GM19193 (cell line): ENCODE data around the gene ASTN2.

Experiments used
- POLR2A ChIP-seq: IDR thresholded peaks from 4 replicates; pipeline ENCODE4 v1.6.1; 2011; ENCODE audit not compliant: insufficient read depth, insufficient read length; ENCODE audit errors: extremely low read depth

Gene ASTN2

DNA sequence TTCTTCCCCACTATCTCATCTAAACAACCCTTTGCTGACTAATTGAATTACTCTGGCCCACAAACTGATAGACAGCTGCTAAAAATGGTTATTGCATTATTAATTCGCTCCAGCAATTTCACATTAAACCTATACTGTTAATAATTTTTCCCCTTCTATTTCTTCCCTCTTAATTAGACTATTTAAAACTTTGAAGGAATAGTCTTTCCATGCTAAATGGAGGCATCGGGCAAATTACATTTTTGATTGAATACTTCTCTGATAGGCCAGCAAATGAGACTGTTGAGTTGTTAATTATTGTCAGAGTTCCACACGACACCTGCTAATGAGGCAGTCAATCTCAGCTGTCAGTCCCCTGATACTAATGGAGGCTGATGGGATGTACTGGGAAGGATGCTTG, 485.2 kb downstream of the ASTN2 start:
- no peak for TF ChIP-seq POLR2A

DNA sequence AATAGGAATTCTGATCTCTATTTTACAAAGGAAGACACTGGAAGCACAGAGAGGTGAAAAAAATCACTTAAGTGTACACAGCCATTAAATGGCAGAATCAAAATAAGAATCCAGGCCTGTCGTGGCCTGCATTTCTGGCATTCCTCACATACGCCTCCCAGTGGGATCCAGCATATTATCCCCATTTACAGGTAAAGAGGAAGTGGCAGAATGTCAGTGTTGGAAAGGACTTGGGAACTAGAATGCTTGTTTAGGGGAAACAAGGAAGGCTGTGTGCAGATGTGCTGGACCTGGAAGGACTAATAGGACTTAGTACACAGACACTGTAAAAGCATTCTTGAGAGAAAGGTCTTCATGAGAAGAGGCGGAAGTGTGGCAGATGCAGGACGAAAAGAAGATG, 486.0 kb downstream of the ASTN2 start:
- TF ChIP-seq POLR2A: no peak

DNA sequence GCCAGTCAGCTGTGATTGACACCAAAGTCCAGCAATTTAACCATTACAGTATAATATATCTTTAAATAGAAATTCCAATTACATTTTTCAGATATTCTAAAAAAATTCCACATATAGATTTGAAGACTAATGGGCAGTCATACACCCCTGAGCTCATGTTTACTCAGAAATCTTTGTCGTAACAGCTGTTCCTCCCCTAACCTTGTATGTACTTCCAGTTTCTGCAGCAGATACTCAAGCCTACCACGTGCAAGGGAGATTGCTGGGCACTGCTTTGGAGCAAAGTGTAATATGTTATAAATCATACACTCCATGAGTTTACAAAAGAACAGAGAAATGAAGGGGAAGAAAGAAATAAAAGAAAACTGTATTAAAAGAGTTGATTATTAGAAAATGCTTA, 486.6 kb downstream of the ASTN2 start:
- TF ChIP-seq POLR2A: no peak

DNA sequence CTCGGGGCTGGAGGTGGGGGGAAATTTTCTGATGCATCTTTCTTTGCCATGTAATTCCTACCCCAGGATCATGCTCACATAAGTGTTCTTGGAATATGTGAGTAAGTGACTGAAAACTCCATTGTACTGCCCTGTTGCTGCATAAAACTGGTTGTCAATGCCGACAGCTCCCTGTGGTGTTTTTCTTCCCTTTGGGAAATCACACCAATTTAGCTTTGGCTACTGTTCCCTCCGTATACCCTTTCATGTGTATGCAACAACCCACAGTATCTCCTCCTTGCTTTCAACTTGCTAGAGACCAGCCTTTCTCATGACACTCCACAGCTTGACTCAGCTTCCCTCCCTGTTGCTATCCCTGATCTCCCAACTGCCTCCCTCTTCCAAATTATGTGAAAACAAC, 487.1 kb downstream of the ASTN2 start:
- TF ChIP-seq POLR2A: no peak

DNA sequence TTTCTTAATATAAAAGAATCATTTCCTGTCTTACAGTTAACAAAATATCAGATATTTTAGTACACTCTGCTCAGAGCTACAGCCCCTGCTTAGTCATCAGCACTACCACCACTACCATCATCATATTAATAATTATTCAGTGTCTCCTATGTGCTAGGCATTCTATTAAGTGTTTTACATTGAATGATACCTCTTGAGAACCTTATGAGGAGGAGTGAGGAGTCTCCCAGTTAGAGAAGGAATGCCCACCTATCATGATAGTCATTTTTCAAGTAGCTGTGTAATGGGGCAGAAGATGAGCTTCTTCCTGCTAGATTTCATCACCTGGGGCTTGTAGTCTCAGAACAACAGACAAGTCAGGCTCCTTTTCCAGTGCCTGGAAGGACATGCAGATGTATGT, 489.7 kb downstream of the ASTN2 start:
- TF ChIP-seq POLR2A: no peak

DNA sequence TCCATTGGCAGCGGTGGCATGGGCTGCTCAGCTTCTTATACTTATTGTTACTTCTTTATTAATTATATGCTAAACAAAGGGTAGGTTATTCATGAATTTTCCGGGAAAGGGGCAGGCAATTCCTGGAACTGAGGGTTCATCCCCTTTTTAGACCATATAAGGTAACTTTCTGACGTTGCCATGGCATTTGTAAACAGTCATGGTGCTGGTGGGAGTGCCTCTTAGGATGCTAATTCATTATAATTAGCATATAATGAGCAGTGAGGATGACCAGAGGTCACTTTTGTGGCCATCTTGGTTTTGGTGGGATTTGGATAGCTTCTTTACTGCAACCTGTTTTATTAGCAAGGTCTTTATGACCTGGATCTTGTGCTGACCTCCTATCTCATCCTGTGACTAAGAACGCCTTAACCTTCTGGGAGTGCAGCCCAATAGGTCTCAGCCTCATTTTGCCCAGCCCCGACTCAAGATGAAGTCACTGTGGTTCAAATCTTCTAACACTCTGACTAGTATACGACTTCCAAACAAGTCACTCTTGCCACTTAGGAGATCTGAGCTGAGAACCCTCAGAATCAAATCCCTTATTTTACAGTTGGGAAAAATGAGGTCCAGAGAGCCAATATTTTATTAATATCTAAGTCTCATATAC, 490.3 kb downstream of the ASTN2 start:
- TF ChIP-seq POLR2A: no peak

DNA sequence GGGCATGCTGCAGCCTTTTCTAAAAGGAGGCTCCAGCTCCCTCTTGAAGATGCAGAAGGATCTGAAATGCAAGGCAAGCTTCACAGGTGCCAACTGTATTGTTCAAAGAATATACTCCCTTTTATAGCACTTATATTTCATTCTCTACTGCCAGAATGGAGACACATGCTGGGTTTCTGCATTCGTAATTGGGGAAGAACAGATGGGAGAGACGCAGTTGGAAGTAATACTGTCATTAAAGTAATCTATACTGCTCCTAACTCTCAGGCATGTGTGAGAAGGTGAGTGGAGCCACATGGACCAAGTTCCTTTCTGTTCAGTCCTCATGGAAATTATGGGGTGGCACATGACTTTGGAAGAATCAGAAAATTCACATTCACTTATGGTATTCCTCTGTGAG, 501.3 kb downstream of the ASTN2 start:
- no peak for TF ChIP-seq POLR2A

DNA sequence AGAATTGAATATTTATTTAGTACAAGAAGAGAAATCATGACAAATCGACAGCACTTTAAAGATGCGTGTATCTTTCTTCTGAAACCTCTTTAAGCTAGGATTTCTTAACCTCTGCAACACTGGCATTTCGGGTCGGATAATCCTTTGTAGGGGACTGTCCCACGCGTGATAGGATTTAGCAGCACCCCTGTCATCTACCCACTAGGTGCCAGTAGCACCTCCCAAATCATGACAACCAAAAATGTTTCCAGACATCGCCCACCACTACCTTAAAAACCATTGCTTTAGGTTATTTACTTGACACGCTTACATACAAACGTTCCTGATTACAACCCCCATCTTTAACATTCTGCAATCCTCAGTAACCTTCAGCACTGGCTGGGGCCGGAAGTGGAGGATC, 504.7 kb downstream of the ASTN2 start:
- TF ChIP-seq POLR2A: no peak

DNA sequence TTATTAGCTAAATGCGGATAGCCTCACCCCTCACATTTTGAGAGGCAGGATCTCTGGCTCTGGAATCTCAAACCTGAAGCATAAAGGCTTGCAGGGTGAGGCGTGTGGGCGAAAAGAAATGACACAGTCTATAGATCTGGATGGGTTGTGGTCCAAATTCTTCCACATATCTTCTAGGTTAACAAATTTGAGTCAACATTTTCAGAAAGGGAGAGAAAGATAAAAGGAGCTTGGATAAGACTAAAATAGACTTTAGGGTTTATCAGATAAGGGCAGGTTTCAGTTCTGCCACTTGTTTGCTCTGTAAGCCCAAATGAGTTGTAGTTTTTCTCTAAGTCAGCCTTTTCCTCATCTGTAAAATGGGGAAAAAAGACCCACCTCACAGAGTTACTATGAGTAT, 506.9 kb downstream of the ASTN2 start:
- TF ChIP-seq POLR2A: no peak

DNA sequence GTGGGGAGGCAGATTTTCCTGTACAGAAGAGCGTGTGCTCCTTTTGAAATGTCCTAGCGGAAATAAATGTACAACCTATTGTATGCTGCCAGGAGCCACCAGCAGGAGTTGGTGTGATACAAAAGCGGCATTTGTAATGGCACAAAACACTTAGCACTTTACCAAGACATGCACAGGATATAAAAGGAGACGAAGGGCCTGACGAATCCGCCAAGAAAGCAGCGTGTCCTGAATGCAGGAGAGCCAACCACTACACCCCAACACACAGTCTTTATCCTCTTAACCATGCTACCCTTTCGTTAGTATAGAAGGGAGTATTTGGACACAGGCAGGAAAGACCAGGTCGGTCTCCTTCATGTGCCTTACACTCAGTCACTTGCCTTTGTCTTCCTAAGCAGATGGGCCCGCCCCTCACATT, 509.7 kb downstream of the ASTN2 start:
- no peak for TF ChIP-seq POLR2A

DNA sequence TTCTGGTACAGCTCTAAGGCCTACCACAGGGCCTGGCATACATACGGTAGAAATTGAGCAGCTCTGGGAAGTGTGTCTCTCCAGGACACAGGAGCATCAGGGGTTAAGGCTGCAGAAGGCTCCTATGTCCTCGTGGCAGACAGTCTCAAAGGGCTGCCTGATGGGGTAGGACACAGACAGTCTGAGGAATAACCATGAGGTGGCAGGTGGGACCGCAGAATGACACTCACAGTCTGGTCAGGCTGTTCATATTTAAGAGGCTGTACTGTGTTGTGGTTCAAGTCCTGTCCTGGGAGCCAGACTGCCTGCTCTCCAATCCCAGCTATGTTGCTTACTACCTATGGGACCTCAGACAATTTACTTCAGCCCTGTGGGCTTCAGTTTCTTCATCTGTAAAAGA, 510.7 kb downstream of the ASTN2 start:
- no peak for TF ChIP-seq POLR2A

DNA sequence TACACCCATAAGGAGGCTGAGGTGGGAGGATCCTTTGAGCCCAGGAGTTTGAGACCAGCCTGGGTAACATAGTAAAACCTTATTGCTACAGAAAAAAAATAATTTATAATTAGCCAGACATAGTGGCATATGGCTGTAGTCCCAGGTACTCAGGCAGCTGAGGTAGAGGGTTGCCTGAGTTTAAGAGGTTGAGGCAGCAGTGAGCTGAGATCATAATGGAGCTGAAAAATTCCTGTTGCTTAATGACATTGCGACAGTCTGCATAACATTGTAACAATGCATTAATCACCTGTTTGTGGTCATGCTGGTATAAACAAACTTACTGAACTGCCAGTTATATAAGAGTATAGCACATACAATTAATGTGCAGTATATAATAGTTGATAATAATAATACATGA, 513.6 kb downstream of the ASTN2 start:
- TF ChIP-seq POLR2A: no peak

DNA sequence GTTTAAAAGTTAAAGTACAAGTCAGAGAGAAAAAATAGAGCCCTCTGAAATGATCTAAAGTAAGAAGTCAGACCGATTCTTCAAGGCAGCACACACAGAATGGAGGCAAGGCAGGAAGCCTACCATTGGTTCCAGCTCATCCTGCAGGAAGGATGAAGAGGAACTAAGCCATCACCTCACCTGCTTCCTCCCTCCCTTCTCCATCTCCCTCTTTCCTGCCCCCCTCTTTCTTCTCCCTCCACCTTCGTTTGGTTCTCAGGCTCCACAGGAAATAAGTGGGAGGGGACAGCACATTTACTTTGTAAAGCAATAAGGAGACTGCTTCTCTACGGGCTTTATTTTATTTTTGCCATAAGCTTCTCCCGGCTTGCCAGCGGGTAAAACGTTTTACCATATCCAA, 514.3 kb downstream of the ASTN2 start:
- TF ChIP-seq POLR2A: no peak

DNA sequence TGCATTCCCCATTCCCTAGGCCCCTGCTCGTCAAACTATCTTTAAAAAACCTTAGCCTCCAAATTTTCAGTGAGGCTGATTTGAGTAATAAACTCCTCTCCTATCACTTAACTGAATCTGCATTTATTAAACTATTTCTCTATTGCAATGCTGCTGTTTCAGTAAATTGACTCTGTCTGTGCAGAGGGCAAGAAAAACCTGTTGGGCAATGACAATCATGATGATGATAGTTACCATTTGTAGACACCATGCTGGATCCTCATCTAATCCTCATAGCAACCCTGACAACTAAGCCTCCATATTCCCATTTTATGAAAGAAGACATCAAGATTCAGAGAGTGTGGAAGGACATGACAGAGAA, 514.9 kb downstream of the ASTN2 start:
- TF ChIP-seq POLR2A: no peak

DNA sequence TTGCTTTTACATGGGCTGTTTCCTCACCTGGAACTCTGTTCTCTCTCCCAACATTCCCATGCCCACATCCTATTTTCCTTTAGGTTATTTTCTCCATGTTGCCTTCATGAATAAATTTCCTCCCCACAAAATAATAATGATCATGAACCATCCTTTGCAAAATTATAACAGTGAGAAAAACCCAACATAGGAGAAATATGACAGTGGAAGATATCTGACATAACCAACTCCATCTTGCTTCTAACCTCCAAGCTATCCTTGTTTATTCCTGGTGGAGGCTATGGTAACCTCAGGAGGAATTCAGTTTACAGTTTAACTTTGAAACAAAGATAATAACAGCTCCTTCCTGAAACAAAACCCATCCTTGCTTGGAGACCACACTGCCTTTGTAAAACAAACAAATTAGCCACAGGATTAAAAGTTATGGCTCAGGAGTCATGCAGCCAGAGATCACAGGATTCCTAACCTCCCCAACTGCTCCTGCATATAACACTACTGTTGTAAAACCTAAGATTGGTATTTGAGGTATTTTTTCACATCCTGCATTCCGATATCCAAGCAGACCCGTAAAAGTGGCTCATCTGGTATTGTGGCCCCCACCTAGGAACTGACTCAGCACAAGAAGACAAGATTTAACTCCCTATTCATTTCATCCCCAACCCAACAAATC, 515.4 kb downstream of the ASTN2 start:
- TF ChIP-seq POLR2A: no peak

DNA sequence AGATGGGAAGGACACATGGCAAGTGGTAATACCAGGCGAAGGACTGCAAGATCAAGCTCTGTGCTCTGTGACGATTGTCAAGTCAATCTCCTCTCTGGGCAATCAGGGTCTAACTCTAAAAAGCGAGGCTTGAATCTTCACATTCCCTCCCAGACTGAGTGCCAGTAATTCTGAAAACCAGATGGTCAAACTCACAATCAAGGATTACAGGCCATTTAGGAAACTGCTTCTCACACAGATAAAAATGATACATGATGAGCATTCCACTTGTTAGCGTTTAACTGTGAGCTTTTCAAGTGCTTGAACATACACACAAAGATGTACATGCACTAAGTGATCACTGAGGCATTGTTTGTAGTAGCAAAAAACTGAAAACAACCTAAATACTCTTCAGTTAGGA, 517.7 kb downstream of the ASTN2 start:
- TF ChIP-seq POLR2A: no peak

DNA sequence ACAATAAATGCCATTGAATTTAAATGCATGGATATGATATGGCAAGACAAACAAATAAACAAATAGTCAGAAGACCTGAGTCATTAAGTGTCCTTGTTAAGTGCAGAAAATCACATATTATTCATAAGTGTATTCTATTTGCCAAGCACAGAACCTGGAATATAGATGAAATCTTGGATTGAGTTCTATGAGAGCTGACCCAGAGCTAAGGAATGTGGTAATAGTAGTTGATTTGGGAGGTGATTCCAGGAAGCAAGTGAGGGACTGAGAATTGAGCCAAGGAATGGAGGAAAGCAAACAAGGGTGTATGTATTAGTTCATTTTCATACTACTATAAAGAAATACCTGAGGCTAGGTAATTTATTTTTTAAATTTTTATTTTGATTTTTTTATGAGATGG, 518.9 kb downstream of the ASTN2 start:
- no peak for TF ChIP-seq POLR2A
